ENCODE data around the gene PCED1A.

PCED1A gene

GRCh38 chr20:2840138-2840966, at the start of gene PCED1A, which contains the start of gene VPS16:
PCED1A (minus strand) TSS chr20:2840655; CDS start chr20:2839912, 743 bp downstream.
VPS16 (plus strand) TSS chr20:2840745; CDS start chr20:2840775, 30 bp downstream.
- FAIRE-seq: no peak

DNA sequence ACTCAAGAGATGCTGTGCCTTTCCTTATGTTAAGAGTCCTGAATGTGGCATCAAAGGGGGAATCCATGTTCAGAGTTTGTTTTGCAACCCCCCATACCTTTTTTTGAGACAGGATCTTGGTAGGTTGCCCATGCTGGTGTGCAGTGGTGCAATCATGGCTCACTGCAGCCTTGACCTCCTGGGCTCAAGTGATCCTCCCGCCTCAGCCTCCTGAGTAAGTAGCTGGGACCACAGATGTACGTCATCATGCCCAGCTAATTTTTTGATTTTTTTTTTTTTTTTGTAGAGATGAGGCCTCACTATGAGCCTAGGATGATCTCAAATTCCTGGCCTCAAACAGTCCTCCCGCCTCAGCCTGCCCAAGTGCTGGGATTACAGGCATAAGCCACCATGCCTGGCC, 49.3 kb upstream of the PCED1A start:
- no peak for FAIRE-seq

DNA sequence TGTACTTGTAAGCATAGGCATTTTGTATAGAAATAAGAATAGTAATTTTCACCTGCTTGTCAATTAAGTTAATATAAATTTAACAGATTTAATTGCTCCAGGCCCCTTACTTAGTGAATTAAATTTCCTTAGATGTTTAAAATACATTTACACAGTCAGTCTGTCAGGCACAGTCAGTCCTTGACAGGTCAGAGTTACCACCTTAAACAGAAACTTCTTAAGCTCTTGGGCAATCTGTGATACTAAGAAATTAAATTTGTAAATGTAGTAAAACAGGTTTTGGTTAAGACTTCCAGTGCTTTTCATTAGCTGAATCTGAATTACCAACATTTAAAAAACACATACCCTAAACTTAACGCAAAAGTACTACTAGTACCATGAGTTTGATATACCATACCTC, 48.8 kb upstream of the PCED1A start:
- no peak for FAIRE-seq

DNA sequence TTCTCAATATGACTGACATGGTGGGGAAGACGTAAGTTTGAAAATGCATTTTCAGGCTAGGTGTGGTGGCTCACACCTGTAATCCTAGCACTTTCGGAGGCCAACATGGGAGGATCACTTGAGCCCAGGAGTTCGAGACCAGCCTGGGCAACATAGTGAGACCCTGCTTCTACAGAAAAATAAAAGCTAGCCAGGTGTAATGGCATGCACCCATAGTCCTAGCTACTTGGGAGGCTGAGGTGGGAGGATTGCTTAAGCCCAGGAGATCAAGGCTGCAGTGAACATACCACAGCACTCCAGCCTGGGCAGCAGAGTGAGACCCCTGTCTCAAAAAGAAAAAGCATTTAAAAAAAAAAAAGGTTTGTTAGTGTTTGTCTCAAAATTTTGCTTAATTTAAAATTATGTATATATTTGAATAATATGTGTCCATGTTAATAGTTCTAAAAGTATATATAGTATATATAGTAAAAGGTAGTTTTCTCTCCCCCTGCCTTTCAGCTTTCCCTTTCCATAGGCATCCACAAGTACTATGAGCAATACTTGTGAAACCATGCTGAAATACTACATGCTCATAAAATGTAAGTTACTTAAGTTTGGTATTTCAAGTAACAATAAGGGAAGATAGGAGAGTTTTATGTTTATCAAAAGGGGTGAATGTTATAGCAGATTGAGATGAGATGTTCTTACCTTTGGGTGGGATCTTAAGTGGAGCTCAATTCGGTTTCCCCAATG, 47.9 kb upstream of the PCED1A start:
- FAIRE-seq: no peak

- no peak for FAIRE-seq
These were observed 47.3 kb upstream of the PCED1A start for GRCh38 chr20:2887715-2888114.

- no peak for FAIRE-seq
These were observed 43.5 kb upstream of the PCED1A start for GRCh38 chr20:2883726-2884637.

DNA sequence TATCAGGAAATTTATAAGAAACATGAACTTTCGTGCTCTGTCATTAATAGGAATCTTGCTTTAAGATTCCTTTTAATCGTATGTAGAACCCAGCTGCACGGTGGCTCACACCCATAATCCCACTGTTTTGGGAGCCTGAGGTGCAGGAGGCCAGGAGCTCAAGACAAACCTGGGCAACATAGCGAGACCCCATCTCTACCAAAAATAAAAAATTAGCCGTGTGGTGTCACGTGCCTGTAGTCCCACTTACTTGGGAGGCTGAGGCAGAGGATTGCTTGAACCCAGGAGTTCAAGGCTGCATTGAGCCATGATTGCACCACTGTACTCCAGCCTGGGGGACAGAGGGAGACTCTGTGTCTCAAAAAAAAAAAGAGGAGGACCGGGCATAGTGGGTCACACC, 40.2 kb upstream of the PCED1A start:
- no peak for FAIRE-seq

- no peak for FAIRE-seq
These were observed 38.7 kb upstream of the PCED1A start for GRCh38 chr20:2879146-2879545.

GRCh38 chr20:2878515-2878914, 38.1 kb upstream of the PCED1A start:
- no peak for FAIRE-seq

DNA sequence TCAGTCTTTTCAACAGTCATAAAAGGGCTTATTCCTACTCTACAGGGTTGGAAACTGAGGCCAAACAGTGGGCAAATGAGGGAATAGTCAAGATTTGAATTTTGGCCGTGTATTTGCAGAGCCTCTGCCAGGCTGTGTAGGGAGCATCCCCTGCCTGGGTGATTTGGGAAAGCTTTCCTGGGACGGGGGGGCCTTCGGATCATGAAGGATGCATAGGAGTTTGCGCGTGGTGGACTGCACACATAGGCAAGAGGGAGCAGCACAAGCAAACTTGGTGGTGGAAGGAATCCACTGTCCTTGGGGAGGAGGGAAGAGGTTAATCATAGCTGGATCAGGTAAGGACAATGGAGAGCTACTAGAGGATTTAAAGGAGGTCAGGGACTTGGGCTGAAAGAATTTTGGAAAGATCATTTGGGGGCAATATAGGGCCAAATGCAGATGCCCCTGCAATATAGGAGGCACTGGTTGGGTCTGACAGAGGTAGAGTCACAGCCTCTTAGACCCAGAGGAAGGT, 35.3 kb upstream of the PCED1A start:
- no peak for FAIRE-seq

GRCh38 chr20:2874456-2874855, 34.0 kb upstream of the PCED1A start:
- no peak for FAIRE-seq

GRCh38 chr20:2873747-2874041, 33.2 kb upstream of the PCED1A start:
- FAIRE-seq: no peak

GRCh38 chr20:2873010-2873746, 32.7 kb upstream of the PCED1A start, which contains the start of gene PTPRA:
PTPRA (plus strand) TSS chr20:2873481; CDS start chr20:2964278, 90,797 bp downstream.
- FAIRE-seq: no peak

DNA sequence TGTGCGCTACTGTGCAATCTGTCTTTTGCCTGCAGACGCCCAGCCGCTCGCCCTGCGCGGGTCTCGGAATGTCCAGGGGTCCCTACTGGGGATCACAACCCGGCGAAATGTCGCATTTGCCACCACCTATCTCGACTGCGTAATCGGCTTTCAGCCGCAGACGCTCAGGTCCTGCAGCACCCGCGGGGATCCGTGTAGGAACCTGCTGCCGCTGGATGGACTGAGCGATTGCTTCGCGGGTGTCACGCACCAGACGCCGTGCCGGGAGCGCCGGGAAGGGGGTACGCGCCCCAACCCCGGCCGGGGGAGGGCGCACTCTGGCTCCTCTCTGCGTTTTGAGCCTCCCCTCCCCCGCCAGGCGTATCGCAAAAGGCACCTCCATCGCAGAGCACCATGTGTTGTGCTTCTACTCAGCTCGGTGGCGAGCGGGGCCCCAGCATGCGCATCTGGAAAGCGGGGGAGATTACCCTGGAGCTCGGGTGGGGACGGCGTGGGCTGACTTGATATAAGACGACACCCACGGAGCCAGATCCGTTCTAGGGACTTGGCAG, 32.1 kb upstream of the PCED1A start:
- no peak for FAIRE-seq

DNA sequence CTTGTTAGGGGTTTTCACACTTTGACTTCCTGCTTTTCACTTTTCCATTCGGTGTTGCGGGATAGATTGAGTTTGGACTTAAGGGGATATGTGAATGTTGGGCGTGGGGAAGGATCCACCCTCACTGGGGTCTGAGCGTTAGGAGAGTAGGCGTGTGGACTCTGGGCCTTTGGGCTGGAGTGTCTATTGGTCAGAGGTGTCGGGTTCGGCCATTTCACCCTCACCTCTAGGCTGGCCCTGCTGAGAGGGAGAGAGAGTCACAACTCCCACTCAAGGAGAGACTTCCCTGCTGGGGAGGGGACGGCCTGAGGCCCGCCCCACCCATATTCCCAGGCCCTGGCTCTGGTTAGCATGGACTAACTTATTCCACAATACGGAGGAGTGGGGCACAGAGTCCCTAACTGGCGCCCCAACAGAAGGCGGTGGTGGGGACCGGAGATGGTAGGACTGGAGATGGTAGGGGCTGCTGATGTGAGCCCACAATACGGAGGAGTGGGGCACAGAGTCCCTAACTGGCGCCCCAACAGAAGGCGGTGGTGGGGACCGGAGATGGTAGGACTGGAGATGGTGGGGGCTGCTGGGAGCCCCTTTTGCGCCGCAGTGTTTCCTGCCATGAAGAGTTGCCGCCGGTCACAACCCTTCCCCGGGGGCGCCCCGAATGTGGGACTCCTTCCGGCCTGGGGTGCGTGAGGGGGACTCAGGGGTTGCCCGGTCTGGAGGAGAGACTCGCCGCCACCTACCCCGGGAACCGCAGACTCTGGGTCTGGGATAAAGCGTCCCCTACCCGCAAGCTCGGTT, 31.4 kb upstream of the PCED1A start:
- FAIRE-seq: no peak

- no peak for FAIRE-seq
These were observed 30.6 kb upstream of the PCED1A start for GRCh38 chr20:2871111-2871465.

DNA sequence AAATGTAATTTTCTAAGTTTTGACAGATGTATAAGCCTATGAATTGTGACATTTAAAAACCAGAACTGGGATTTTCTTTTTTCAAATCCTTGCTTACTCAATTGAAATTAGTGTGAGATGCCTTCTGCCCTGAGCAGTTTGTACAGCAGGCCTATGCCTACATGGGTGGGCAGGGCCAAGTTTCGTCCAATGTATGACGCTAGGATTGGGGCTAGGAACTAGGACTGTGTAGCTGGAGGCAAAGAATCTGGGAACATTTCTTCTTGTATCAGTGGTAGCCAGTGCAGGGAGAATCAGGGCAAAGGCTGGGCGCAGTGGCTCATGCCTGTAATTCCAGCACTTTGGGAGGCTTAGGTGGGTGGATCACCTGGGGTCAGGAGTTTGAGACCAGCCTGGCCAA, 28.9 kb upstream of the PCED1A start:
- no peak for FAIRE-seq

GRCh38 chr20:2867081-2867864, 26.8 kb upstream of the PCED1A start:
- FAIRE-seq: no peak

DNA sequence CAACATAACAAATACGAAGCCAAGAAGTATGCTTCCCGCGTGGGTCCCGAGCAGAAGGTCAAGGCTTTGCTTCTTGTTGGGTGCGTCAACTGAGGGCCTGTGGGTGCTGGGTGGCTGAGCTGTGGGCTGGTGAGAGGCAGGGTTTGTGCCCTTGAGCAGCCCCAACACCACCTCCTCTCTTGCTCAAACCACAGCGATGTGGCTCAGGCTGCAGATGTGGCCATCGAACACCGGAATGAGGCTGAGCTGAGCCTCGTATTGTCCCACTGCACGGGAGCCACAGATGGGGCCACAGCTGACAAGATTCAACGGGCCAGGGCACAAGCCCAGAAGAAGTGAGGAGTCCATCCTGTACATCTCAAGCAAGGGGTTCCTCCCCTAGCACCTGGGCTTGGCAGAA, 25.8 kb upstream of the PCED1A start:
- no peak for FAIRE-seq

DNA sequence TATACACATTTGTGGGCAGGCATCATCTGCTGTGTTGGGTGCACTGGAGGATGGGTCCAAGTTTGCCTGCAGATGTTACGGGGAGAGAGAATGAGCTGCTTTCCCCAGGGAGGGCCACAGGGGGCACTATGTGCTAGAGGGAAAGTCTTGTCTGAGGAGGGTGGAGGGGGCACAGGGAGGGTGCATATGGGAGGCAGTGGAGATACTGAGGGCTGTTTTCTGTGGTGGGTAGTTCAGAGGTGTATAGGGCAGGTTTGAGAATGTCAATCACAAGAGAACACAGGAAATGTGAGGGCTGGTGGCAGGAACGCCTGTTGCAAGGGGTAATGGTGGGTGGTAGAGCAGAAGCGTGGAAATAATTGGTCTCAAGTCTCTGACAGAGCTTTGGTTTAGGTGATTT, 25.2 kb upstream of the PCED1A start:
- FAIRE-seq: no peak

All from endometrium (tissue), 2 donors.